ENCODE data around the gene CLEC18A.
"Not testable (repeated sequence)": the region's sequence is repeated elsewhere in the genome, so short reads cannot be mapped to it uniquely, and the experiment has no call there.

CLEC18A gene

DNA sequence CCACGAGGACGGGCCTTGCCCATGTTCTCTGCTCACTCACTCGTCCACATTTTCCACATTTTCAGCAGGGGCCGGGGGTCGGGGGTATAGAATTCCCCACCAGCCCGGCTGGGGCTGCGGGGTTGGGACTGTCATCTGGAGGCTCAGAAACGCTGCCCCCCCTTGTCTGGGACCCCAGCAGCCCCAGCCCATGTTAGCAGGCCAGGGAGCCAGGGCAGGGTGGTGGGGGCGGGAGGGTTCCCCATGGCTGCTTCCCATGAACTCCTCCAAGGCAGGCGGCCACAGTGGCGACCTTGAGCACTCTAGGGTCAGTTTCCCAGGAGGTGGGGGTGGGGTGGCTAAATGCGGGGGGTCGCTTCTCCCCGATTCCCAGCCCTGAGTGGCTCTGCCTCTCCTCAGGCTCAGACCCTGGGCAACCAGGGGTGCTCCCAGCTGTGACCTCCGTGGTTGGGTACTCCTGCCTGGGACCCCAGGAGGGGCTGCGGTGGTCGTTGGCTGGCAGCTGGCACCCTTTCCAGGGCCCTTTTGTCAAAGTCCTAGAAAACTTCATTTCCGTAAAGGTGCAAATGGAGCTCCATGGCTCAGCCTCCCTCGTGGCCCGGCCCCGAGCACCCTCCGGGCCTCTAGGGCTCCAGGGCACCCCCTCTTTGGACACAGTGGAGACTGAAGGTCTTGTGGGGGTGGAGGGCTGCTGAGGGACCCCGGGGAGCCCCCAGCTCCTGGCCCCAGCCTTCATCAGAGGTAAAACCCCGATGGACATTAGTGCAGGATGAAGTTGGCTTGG is 1.6 kb downstream of the CLEC18A start:
- DNase-seq: not testable (repeated sequence)

DNA sequence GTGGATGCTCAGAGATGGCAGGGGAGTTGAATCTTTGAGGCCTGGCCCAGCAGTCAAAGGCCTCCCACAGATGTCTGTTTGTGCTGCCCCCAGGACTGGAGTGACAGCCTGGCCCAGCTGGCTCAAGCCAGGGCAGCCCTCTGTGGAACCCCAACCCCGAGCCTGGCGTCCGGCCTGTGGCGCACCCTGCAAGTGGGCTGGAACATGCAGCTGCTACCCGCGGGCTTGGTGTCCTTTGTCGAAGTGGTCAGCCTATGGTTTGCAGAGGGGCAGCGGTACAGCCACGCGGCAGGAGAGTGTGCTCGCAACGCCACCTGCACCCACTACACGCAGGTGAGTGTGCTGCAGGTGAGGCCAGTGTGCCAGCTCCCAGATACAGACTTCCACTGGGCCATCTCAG is 3.1 kb downstream of the CLEC18A start:
- DNase-seq: not testable (repeated sequence)

DNA sequence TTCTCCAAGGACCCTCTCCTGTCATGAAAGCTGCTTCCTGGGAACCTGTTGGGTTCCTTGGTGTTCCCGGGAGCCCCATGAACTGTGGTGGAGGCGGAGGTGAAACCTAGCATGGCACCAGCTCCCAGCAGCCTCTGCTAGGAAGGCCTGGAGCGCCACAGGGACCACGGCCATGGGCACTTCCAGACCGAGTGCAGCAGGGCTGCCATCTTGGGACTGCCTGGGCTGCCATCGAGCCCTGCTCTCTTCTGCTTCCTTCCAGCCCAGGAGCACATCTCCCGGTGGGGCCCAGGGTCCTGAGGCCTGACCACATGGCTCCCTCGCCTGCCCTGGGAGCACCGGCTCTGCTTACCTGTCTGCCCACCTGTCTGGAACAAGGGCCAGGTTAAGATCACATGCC is 12.2 kb downstream of the CLEC18A start:
- DNase-seq: not testable (repeated sequence)

DNA sequence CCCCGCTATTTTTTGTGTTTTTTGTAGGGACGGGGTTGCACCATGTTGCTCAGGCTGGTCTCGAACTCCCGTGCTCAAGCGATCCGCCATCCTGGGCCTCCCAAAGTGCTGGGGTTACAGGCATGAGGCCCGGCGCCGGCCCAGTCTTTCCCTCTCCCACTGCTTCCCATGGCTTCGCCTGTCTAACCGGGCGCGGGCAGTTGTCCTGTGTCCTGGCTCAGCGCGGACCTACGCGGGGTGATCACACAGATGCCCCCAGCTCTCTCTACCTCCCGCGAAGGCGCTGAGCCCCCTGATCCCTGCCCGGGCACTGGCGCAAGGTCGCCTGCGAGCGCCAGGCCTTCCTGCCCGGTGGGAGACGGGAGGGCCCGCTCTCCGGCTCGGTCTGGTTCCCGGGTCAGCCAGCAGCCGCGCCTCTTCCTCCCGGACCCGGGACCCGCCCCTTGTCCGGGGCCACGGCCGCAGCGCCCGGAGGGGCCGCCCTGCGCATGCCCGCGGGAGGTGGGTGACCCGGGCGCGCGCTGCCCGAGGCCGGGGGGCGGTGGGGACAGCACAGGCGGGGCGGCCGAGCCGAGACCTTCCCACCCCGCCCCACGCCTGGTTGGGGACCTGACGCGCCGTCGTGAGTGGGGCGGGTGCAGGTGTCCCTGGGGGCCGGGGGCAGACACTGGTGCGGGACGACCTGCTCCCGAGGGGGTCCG is 14.0 kb downstream of the CLEC18A start:
- DNase-seq: not testable (repeated sequence)

DNA sequence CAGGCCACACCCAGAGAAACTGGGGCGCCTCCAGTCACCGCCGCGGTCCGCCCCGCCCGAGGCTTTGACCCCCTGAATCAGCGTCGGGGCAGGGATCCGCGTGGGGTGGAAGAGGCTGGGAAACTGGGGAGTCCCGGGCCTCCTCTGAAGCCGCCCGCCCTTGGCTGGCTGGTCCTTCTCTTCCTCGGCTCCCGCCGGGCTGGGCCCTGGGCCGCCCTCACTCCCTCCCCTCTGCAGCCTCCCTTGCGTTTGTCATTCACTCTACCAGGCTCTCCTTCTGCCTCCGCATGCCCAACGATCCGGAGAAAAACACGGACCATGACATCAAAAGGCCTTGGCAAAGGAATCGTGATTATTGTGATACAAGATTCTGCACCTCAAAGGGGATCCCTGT is 14.5 kb downstream of the CLEC18A start:
- not testable (repeated sequence) for DNase-seq

DNA sequence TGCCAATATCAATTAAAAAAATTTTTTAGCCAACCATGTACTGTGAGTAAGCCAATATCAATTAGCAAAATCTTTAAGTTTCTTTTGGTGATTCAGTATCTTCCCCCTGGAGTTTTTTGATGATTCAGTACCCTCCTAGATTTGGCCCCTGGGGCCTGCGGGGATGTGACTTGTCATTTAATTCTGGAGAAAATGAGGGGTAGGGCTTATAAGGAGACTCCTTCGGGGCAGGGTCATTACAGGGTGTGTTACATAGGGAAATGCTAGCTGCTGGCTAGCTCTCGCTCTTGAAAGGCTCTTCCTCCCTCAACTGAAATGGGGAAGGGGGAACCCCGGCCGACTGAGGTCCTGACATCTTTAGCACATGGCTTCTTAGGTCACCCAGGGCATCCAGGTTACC is 16.6 kb downstream of the CLEC18A start:
- not testable (repeated sequence) for DNase-seq

DNA sequence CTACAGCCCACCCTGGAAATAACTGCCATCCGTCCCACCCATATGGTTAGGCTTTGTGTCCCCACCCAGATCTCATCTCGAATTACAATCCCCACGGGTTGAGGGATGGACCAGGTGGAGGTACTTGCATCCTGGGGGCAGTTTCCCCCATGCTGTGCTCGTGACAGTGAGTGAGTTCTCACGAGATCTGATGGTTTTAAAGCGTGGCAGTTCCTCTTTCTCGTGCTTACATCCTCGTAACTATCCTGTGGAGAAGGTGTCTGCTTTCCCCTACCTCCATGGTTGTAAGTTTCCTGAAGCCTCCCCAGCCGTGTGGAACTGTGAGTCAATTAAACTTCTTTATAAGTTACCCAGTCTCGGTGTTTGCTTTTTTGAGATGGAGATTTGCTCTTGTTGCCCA is 17.0 kb downstream of the CLEC18A start:
- not testable (repeated sequence) for DNase-seq

DNA sequence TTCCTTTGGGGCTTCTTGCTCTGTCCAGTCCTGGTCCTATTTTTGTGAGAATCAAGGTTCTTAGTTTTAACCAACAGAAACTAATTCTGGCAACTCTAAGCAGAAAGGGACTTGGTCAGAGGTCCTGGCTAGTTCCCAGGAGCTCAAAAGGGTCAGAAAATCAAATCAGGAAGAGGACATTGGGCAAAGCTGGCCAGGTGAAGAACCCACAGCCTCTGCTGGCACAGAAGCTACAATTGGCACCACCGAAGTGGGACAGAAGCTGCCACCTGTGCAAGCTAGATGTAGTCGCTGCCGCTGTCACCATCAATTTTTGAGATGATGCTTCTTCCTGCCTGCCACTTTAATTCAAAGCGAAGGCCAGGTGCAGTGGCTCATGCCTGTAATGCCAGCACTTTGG is 18.5 kb downstream of the CLEC18A start:
- not testable (repeated sequence) for DNase-seq

DNA sequence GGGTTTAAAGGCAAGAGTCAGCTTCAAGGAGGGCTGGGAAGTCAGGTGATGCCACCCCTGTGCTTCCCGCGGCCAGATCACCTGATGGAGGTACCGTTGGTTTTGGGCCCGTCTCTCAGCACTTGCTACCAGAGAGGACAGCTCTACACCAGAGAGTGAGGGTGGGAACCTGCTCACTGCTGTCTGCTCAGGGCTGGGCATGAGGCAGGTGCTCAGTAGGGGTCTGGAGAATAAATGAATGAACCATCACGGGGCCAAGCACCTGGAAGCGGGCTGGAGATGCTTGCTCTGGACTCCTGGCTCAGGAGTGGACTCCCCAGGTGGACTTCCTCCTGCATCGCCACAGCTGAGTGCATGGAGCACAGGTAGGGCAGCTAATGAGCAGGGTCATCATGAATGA is 21.0 kb downstream of the CLEC18A start:
- not testable (repeated sequence) for DNase-seq

DNA sequence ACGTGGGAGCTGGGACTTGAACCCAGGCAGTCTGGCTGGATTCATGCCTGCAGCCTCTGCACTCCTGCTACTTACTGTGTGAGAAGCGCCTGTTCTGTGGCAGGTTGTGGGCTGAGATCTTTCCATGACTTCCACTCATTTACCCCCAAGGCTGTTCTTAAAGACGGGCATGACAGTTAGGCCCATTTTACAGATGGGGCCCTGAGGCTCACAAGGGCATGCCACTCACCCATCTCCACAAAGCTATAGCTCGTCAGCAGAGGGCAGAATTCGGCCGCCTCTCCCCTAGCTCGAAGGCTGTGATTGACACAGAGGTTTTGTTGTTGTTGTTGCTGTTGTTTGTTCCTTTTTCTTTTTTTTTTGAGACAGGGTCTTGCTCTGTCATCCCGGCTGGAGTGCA is 21.8 kb downstream of the CLEC18A start:
- not testable (repeated sequence) for DNase-seq

DNA sequence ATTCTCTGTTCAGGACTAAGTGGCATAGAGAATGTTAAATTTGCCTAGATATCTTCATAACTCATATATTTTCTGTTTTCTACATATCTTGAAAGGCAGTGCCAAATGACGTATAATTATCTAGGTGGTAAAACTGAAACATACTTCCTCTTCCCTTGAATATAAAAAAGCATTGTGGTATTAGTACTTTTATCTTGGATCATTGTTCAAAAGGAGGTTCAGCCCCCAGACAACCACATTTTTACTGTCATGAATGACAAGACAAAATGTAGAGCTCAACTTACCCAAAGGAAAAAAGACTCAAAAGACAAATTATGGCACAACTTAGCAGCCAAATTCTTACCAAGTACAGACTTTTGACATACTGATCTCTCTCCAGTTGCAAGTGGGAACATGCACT is 34.1 kb downstream of the CLEC18A start:
- not testable (repeated sequence) for DNase-seq

DNA sequence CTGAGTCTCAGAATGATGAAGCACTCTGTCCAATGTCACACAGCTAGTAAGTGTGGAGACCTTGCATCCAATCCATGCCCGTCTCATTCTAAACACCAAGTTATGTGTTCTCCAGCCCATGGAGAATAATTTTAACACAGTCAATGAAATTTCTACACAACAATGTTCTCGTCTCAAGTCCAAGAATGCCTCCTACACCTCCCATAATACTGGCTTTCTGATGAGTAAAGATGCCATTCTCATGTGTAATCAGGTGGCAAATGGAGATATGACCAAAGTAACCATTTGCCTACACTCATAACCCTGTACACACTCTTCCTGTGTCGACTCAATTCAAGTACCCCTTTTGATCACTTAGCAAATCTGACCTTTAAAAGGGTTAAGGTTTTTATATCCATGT is 46.8 kb downstream of the CLEC18A start:
- DNase-seq: not testable (repeated sequence)

DNA sequence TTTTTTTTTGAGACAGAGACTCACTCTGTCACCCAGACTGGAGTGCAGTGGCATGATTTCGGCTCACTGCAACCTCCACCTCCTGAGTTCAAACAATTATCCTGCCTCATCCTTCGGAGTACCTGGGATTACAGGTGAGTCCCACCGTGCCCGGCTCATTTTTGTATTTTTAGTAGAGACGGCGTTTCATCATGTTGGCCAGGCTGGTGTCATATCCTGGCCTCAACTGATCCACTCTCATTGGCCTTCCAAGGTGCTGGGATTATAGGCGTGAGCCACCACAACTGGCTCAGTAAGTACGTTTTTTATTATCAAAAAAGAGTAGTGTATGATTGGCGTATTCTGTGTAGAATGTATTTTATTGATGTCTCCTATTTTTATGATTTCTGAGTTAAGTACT is 48.7 kb downstream of the CLEC18A start:
- DNase-seq: not testable (repeated sequence)

DNA sequence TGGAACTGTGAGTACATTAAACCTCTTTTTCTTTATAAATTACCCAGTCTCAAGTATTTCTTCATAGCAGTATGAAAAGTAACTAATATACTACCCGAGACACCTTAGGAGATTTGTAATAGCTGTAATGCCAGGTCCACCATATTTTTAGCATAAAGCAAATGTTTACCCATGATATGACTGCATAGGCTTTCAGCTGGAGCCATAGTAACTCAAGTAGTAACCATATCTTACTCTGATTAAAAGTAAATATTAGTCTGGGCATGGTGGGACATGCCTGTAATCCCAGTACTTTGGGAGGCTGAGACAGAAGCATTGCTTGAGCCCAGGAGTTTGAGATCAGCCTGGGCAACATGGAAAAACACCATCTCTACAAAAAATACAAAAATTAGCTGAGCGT is 52.4 kb downstream of the CLEC18A start:
- not testable (repeated sequence) for DNase-seq

DNA sequence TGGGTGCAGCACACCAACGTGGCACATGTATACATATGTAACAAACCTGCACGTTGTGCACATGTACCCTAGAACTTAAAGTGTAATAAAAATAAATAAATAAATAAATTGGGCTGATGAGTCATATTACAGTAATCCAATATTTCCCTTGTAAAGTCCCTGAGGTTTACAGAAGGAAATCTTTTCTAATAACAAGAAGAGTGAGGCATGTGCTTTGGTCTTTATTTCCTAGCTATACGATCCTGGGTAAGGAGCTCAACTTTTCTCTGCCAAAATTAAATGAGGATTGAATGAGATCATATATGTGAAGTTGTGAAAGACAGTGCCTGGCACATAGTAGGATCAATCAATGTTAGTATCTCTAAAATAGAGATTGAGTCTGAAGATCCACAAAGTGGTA is 57.5 kb downstream of the CLEC18A start:
- DNase-seq: not testable (repeated sequence)

DNA sequence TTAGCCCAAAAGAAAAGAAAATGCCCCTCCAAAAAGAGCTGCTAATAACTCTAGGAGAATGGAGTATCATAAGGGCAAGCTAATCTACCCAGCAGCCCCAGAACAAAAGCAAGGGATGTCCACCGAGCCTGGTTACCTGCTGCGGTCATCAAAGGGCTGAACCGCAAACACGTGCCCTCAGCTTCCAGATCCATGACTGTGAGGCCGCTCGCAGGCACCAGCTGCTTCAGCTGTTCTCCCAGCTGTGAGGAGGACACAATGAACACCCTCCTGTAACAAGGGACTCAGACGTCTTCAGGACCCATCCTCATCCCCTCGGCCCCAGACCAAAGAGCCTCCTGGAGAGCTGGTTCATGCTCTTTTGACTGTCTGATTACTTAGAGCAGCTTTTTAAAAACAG is 59.5 kb downstream of the CLEC18A start:
- not testable (repeated sequence) for DNase-seq

DNA sequence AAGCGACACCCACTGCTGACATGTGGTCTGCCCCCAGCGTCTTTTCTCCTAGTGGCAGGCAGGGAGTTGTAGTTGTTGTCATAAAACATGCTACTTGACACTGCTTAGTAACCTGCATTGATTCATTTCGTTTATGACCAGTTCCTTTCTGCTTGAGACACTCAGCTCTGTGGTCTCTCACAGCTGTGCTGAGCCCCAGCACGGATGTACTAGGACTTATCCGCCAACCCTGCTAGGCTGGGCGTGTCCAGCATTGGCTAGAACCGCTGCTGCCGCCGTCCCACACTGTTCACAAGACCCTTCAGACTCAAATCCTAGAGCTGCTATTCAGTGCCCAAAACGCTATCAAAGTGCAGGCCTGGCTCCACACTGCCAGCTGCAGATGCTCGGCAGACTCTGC is 60.0 kb downstream of the CLEC18A start:
- not testable (repeated sequence) for DNase-seq

DNA sequence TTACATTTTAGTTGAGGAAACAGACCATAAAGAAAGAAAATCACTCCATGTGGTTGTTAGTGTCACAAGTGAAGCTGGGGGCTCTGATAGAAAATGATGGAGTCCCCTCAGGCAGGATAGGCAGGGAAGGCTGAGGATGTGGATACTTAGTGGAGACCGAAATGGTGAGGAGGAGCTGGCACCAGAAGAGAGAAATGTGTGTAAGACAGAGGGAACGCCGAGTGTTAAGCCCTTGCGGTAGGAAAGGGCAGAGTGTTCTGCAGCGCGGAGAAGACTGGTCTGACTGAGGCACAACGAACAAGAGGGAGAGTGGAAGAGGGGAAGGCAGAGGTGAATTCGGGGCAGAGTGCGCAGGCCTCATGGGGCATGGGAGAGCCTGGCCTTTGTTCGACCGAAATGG is 61.2 kb downstream of the CLEC18A start:
- DNase-seq: not testable (repeated sequence)

DNA sequence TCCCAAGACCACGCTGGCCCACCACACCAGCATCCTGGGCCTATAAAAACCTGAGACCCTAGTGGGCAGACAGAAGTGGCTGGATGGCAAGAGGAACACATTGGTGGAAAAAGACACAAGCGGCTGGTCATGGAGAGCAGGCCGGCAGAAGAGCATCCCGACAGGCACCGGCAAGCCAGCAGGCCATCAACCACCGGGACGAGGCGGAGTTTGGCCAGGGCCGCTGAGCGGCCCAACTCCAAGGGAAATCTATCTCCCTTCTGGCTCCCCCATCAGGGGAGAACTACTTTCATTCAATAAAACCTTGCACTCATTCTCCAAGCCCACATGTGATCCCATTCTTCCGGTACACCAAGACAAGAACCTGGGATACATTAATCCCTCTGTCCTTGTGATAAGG is 61.8 kb downstream of the CLEC18A start:
- not testable (repeated sequence) for DNase-seq
